MM.1S (cell line): ENCODE data around the gene SLFN5.

Experiments used
- EZH2 ChIP-seq: fragments of 300-600 bp; sonication (generic); optimal IDR thresholded peaks from 2 replicates; pipeline ENCODE3; 2017; ENCODE audit warnings: low read depth, mild to moderate bottlenecking, antibody characterized with exemption, low read length, mixed read lengths
- EZH2phosphoT487 ChIP-seq: fragments of 300-600 bp; sonication (generic); IDR thresholded peaks from 2 replicates; pipeline ENCODE4 v1.6.1; 2018; ENCODE audit warnings: antibody characterized with exemption, low read length
- TF ChIP-seq, protein P1 (sequence below): fragments of 300-600 bp; sonication (generic); IDR thresholded peaks from 2 replicates; pipeline ENCODE4 v1.5.1; 2016; ENCODE audit warnings: antibody characterized with exemption, low read length, mixed read lengths

DNA sequence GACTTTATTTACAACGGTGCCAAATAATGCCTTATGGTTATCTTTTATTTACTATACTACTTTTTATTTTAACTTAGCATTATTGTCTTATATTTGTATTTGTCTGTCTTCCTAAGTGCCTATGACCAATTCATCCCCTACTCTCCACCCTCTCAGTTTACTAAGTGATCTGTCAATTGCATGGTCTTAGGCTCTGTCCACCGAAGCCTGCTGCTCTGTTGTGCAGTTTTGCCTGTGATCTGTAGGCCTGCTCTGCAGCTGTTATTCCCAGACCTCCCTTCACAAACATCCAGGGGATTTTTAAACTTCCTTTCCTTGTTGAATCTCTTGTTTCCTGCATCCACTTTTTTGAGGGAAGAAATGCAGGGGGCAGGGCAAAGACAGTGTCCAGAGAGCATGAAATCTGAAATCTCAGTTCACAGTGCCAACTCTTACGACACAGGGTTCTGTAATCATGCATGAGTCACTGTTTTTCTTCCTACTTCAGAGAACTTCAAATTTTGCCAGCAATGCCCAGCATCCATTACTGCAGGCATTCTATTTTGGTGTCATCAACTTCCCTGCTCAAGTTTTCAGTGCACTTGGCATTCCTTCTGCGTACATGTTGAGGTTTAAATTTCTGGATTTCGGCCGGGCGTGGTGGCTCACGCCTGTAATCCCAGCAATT, 11.4 kb downstream of the SLFN5 start:
- TF ChIP-seq, protein P1, sequence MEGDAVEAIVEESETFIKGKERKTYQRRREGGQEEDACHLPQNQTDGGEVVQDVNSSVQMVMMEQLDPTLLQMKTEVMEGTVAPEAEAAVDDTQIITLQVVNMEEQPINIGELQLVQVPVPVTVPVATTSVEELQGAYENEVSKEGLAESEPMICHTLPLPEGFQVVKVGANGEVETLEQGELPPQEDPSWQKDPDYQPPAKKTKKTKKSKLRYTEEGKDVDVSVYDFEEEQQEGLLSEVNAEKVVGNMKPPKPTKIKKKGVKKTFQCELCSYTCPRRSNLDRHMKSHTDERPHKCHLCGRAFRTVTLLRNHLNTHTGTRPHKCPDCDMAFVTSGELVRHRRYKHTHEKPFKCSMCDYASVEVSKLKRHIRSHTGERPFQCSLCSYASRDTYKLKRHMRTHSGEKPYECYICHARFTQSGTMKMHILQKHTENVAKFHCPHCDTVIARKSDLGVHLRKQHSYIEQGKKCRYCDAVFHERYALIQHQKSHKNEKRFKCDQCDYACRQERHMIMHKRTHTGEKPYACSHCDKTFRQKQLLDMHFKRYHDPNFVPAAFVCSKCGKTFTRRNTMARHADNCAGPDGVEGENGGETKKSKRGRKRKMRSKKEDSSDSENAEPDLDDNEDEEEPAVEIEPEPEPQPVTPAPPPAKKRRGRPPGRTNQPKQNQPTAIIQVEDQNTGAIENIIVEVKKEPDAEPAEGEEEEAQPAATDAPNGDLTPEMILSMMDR = no peak
- TF ChIP-seq EZH2 = no peak
- no peak for TF ChIP-seq EZH2phosphoT487
